Stimulated activated CD4-positive, alpha-beta T cell treated with anti-CD3 and anti-CD28 coated beads, TNF-alpha, amount 100 ng/mL, for 24 hours (primary cell): ENCODE results near the gene SMG7.

Source experiments
- DNase-seq, 3 experiments: peaks; one replicate each; pipeline ENCODE4 v3.0.0-alpha.2; 2020; ENCODE audit warnings: low read depth in 3 of 3

The SMG7 gene

GRCh38 chr1:183590244-183591191, 118.2 kb downstream of the SMG7 start, which contains the start of gene NCF2:
Gene NCF2, minus strand, starts transcription at chr1:183590459. Its CDS starts 130 bp downstream, at chr1:183590329.
- DNase-seq = peak in 1 of 3 experiments; percentile 21

- DNase-seq = no peak
Measured at GRCh38 chr1:183592733-183593132, 120.4 kb downstream of the SMG7 start.

DNA sequence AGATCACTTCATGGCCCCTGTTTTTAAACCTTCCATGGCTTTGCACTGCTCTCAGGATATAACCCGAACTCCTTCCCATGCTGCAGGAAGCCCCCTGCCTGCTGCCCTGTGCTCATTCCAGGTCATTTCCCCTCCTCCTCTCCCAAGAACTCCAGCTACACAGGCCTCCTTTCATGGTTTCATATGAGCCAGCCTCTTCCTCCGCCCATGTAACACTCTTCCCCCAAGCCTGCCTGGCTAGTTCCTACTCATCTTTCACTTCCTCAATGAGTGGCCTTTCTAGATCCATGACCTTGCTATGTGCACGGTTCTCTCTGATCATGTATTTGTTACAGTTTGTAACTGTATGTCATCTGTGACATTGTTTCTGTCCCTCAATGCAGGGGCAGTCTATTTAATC, 121.1 kb downstream of the SMG7 start:
- no peak for DNase-seq

GRCh38 chr1:183595537-183595936, 123.2 kb downstream of the SMG7 start:
- no peak for DNase-seq

- DNase-seq = no peak
Measured at GRCh38 chr1:183596500-183596899, 124.2 kb downstream of the SMG7 start.

DNA sequence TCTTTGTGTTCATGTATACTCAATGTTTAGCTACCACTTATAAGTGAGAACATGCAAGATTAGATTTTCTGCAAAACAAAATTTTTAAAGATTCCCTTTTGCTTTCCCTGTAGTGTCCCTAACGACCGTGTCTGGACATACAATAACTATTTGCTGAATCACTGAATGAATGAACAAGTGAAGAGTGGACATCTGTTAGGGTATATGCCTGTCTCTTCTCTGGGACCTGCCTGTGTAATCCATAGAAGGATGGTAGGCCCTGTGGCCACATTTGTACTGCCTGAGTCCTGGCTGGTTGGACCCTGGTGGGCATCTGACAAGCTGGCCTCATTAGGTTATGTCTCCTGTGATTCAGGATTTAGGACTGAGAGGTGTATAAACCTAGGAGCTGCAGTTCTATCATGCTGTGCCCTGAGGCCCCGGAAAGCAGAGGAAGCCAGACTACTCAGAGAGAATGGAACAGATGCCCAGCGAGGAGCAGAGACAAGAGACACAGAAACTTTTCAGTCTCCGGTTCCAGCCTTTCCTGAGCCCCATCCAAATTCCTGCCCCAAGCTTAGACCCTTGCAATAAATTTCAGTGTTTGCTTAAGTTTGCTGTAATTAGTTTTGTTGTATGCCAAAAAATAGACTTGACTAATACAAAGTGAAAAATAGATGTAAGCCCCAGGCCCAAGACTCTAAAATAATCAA, 125.5 kb downstream of the SMG7 start:
- no peak for DNase-seq

- DNase-seq = no peak
Measured at GRCh38 chr1:183598386-183598785, 126.1 kb downstream of the SMG7 start.

GRCh38 chr1:183600136-183600535, 127.8 kb downstream of the SMG7 start:
- no peak for DNase-seq

- no peak for DNase-seq
Measured at GRCh38 chr1:183600634-183601033, 128.3 kb downstream of the SMG7 start.

DNA sequence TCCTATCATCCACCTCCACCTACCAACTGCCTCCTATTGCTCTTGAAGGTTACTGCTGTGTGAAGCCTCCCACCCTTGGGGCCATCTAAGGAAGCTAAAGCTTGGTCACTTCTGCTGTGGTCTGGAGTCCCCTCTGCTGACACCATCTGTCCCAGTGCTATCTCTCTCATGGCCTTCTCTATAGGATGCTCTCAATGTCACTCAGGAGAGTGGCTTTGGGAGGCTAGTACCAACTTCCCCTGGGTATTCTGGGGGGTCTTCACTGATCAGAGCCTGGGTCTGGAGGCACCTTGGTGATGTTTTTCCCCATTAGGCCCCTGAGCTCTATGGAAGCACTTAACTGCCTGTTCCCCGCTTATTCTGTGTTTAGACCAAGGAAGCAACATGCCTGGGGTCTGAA, 130.2 kb downstream of the SMG7 start:
- no peak for DNase-seq
